ENCODE measurements around the gene TMEM101.
"Not testable (repeated sequence)": the region's sequence is repeated elsewhere in the genome, so short reads cannot be mapped to it uniquely, and the experiment has no call there.

The TMEM101 gene

GRCh38 chr17:43974382-43975266 lies 40.1 kb downstream of the TMEM101 start:
- DNase-seq, result no peak

GRCh38 chr17:43972444-43973212 lies 42.1 kb downstream of the TMEM101 start:
- DNase-seq, result peak; percentile 17

- not testable (repeated sequence) for DNase-seq
Measured at GRCh38 chr17:43971436-43971835, 43.3 kb downstream of the TMEM101 start.

GRCh38 chr17:43970366-43970765 lies 44.4 kb downstream of the TMEM101 start:
- no peak for DNase-seq

GRCh38 chr17:43967251-43967875 lies 47.4 kb downstream of the TMEM101 start:
- peak; percentile 30 for DNase-seq

GRCh38 chr17:43966276-43966675 lies 48.5 kb downstream of the TMEM101 start:
- peak; percentile 69 for DNase-seq

- no peak for DNase-seq
Measured at GRCh38 chr17:43962479-43962878, 52.3 kb downstream of the TMEM101 start.

- DNase-seq, result no peak
Measured at GRCh38 chr17:43961954-43962353, 52.8 kb downstream of the TMEM101 start.

- not testable (repeated sequence) for DNase-seq
Measured at GRCh38 chr17:43961292-43961691, 53.5 kb downstream of the TMEM101 start.
